ENCODE data around the gene DDX10.

Gene DDX10

DNA sequence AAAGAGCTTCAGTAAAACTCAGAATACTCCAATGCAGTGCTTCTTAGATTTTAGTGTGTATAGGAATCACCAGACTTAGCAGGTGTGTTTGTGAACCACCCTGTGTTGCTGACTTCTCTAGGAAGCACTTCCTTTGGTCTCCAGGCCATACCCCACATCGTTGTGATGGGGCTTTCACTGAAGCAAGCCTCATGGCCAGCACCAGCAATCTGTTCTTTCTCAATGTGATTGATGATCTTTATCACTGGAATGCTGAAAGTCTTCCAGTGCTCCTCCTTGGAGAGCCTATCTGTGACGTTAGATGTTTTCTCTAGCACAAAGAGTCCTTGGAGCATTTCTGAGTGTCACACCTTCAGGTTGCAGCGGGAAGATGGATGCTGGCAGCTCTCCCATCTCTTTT, 280.5 kb downstream of the DDX10 start:
- Histone ChIP-seq H3K36me3 (ENCODE audit: insufficient read depth) (no peaks in the 10 kb centered on the region), H3K27ac (no peak overlapping the region), H3K27me3 (ENCODE audit: insufficient read depth, low read depth) (no peaks in the 10 kb centered on the region), H3K4me1 (ENCODE audit: low read depth, poor library complexity, severe bottlenecking) (peaks cover 8% of the 10 kb centered on the region), H3K4me3 (IDR thresholded peaks at IDR 0.05; ENCODE audit: insufficient read depth, low read depth, low read length) (no peak overlapping the region), H3K4me2 (no peak overlapping the region), H4K20me1 (ENCODE audit: insufficient read depth) (no peaks in the 10 kb centered on the region), H2AFZ (ENCODE audit: low read depth) (no peak overlapping the region), H3K9ac (no peak overlapping the region), H3K79me2 (ENCODE audit: insufficient read depth, low read depth) (no peaks in the 10 kb centered on the region)
- TF ChIP-seq, protein P1, sequence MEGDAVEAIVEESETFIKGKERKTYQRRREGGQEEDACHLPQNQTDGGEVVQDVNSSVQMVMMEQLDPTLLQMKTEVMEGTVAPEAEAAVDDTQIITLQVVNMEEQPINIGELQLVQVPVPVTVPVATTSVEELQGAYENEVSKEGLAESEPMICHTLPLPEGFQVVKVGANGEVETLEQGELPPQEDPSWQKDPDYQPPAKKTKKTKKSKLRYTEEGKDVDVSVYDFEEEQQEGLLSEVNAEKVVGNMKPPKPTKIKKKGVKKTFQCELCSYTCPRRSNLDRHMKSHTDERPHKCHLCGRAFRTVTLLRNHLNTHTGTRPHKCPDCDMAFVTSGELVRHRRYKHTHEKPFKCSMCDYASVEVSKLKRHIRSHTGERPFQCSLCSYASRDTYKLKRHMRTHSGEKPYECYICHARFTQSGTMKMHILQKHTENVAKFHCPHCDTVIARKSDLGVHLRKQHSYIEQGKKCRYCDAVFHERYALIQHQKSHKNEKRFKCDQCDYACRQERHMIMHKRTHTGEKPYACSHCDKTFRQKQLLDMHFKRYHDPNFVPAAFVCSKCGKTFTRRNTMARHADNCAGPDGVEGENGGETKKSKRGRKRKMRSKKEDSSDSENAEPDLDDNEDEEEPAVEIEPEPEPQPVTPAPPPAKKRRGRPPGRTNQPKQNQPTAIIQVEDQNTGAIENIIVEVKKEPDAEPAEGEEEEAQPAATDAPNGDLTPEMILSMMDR (conservative IDR thresholded peaks at IDR 0.05; ENCODE audit: low read depth, low read length) = no peak

DNA sequence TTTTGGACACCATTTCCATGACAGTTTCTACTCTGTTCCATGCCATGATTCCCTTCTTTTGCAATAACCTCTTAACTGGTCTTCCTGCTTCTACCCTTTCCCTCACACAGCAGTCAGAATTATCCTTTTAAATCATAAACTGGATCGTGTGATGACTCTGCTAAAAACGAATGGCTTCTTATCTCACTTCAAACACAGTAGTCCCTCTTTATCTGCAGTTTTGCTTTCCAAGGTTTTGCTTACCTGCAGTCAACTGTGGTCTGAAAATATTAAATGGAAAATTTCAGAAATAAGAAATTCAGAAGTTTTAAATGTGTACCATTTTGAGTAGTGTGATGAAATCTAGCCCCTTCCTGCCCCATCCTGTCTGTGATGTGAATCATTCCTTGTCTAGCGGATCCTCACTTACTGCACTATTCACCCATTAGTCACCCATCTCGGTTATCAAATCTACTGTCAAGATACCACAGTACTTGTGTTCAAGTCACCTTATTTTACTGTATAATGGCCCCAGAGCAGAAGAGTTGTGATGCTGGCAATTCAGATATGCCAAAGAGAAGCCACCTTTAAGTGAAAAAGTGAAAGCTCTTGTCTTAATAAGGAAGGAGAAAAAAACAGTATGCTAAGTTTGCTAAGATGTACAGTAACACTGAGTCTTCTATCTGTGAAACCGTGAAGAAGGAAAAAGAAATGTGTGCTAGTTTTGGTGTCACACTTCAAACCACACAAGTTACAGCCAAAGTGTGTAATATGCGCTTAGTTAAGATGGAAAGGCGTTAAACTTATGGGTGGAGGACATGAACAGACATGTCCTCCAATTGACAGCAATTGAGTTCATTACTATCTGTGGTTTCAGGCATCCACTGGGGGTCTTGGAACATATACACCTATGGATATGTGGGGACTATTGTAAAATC, 283.0 kb downstream of the DDX10 start:
- Histone ChIP-seq H3K36me3 (ENCODE audit: insufficient read depth) (no peaks in the 10 kb centered on the region), H3K27me3 (ENCODE audit: insufficient read depth, low read depth) (no peaks in the 10 kb centered on the region), H4K20me1 (ENCODE audit: insufficient read depth) (no peaks in the 10 kb centered on the region), H3K4me3 (IDR thresholded peaks at IDR 0.05; ENCODE audit: insufficient read depth, low read depth, low read length) (no peak overlapping the region), H3K27ac (no peak overlapping the region), H3K9ac (no peak overlapping the region), H3K79me2 (ENCODE audit: insufficient read depth, low read depth) (no peaks in the 10 kb centered on the region), H2AFZ (ENCODE audit: low read depth) (no peak overlapping the region), H3K4me2 (no peak overlapping the region), H3K4me1 (ENCODE audit: low read depth, poor library complexity, severe bottlenecking) (peaks cover 8% of the 10 kb centered on the region)
- TF ChIP-seq, protein P1 (conservative IDR thresholded peaks at IDR 0.05; ENCODE audit: low read depth, low read length) = no peak

DNA sequence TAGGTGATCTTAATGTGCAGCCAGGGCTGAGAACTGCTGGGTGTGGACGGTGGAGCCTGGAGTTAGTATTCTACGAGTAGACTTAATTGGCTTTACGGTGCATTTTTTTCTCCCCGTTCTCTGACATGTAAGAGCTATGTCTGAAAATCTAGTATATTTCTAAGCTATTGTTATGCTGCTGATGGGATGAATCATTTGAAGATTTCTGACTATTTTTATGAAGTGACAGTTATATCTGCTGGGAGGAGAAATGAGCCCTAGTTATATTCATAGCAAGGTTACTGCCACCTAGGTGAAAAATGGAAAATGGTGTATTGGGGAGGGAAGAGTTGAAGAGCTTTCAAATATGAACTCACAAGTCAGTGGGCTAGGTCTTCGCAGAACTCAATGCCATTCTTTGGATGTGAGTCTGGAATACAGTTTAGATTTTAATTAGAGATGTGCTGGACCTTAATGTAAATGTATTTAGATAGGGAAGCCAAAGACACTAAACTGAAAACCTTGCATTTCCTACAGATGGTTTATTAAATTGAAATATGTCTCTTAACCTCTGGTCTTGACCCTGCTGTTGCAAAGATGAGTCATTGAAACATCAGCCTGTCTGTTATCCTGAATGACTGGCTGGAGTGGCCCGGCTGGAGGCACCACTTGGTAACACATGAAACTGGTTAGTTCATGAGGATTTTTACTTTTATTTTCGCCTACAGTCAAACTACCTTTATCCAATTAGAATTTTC, 293.7 kb downstream of the DDX10 start:
- TF ChIP-seq, protein P1 (conservative IDR thresholded peaks at IDR 0.05; ENCODE audit: low read depth, low read length) = no peak
- Histone ChIP-seq H3K36me3 (ENCODE audit: insufficient read depth) (no peaks in the 10 kb centered on the region), H3K27ac (no peak overlapping the region), H3K4me3 (IDR thresholded peaks at IDR 0.05; ENCODE audit: insufficient read depth, low read depth, low read length) (no peak overlapping the region), H3K79me2 (ENCODE audit: insufficient read depth, low read depth) (no peaks in the 10 kb centered on the region), H3K4me1 (ENCODE audit: low read depth, poor library complexity, severe bottlenecking) (no peaks in the 10 kb centered on the region), H4K20me1 (ENCODE audit: insufficient read depth) (no peaks in the 10 kb centered on the region), H3K27me3 (ENCODE audit: insufficient read depth, low read depth) (no peaks in the 10 kb centered on the region), H2AFZ (ENCODE audit: low read depth) (no peak overlapping the region), H3K4me2 (no peak overlapping the region), H3K9ac (no peak overlapping the region)

DNA sequence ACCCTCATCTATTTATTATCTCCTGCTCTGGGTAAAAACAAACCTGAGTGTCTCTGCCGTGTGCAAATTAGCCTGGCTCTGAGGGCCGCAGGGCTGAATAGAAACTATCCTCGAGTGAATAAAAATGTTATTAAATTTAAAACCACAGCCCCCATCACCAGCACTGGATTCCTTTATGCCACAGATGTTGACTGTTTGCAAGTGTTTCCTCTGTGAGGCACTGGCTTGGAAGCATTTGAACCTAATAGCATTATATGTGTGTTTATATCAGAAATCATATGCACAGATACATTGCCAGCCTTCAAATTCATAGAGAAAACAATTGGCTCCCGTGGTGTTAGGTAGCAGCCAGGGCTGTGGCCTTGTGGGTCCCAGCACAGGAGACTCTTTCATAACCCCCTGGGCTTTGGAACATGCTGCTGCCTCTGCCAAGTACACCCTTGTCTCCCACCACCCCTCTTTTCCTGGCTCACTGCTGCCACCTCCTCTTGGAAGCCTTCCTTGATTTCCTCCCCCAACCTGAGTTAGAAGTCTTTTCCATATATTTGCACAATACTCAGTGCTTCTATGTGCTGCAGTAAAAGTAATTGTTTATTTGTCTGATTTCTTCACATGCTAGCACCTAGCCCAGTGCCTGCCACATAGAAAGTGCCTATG, 294.4 kb downstream of the DDX10 start:
- Histone ChIP-seq H3K36me3 (ENCODE audit: insufficient read depth) (no peaks in the 10 kb centered on the region), H3K79me2 (ENCODE audit: insufficient read depth, low read depth) (no peaks in the 10 kb centered on the region), H3K4me3 (IDR thresholded peaks at IDR 0.05; ENCODE audit: insufficient read depth, low read depth, low read length) (no peak overlapping the region), H3K9ac (no peak overlapping the region), H3K4me2 (no peak overlapping the region), H4K20me1 (ENCODE audit: insufficient read depth) (no peaks in the 10 kb centered on the region), H2AFZ (ENCODE audit: low read depth) (no peak overlapping the region), H3K27ac (no peak overlapping the region), H3K4me1 (ENCODE audit: low read depth, poor library complexity, severe bottlenecking) (no peaks in the 10 kb centered on the region), H3K27me3 (ENCODE audit: insufficient read depth, low read depth) (no peaks in the 10 kb centered on the region)
- TF ChIP-seq, protein P1 (conservative IDR thresholded peaks at IDR 0.05; ENCODE audit: low read depth, low read length) = no peak
